Glomerular visceral epithelial cell (primary cell): ENCODE data around the gene SERPINA5.
"Not testable (repeated sequence)": the region's sequence is repeated elsewhere in the genome, so short reads cannot be mapped to it uniquely, and the experiment has no call there.

Experiments used
- DNase-seq: peaks from one replicate; pipeline ENCODE4 v3.0.0-alpha.2; 2016; ENCODE audit errors: extremely low spot score

The SERPINA5 gene

GRCh38 chr14:94573475-94574277, 7.5 kb upstream of the SERPINA5 start:
- no peak for DNase-seq

- no peak for DNase-seq
These were observed 6.9 kb upstream of the SERPINA5 start for GRCh38 chr14:94574336-94574735.

GRCh38 chr14:94575730-94576585, 5.3 kb upstream of the SERPINA5 start:
- DNase-seq: peak; percentile 9

GRCh38 chr14:94577472-94577871, 3.8 kb upstream of the SERPINA5 start:
- DNase-seq: not testable (repeated sequence)

GRCh38 chr14:94578712-94579111, 2.5 kb upstream of the SERPINA5 start:
- DNase-seq: no peak

GRCh38 chr14:94582199-94582750, 1.0 kb downstream of the SERPINA5 start:
- no peak for DNase-seq

- no peak for DNase-seq
These were observed 1.6 kb downstream of the SERPINA5 start for GRCh38 chr14:94582851-94583250.

GRCh38 chr14:94583557-94583956, 2.3 kb downstream of the SERPINA5 start:
- DNase-seq: no peak

GRCh38 chr14:94584591-94585280, 3.5 kb downstream of the SERPINA5 start:
- DNase-seq: no peak

- DNase-seq: no peak
These were observed 5.4 kb downstream of the SERPINA5 start for GRCh38 chr14:94586635-94587034.

- DNase-seq: no peak
These were observed 7.1 kb downstream of the SERPINA5 start for GRCh38 chr14:94588311-94588710.

- no peak for DNase-seq
These were observed 9.8 kb downstream of the SERPINA5 start for GRCh38 chr14:94591073-94591472.

GRCh38 chr14:94591871-94592270, 10.6 kb downstream of the SERPINA5 start:
- DNase-seq: no peak

- no peak for DNase-seq
These were observed 11.2 kb downstream of the SERPINA5 start for GRCh38 chr14:94592457-94592856.

GRCh38 chr14:94593376-94593748, 12.1 kb downstream of the SERPINA5 start:
- no peak for DNase-seq

- DNase-seq: no peak
These were observed 12.7 kb downstream of the SERPINA5 start for GRCh38 chr14:94593749-94594431.

GRCh38 chr14:94594441-94594840, 13.2 kb downstream of the SERPINA5 start:
- no peak for DNase-seq

- DNase-seq: no peak
These were observed 14.7 kb downstream of the SERPINA5 start for GRCh38 chr14:94595912-94596311.

- no peak for DNase-seq
These were observed 15.1 kb downstream of the SERPINA5 start for GRCh38 chr14:94596361-94596760.

- DNase-seq: no peak
These were observed 16.6 kb downstream of the SERPINA5 start for GRCh38 chr14:94597788-94598187.

- no peak for DNase-seq
These were observed 17.2 kb downstream of the SERPINA5 start for GRCh38 chr14:94598506-94598815.
